GM13977 (cell line): ENCODE data around the gene OR8J3.
"Not testable (repeated sequence)": the region's sequence is repeated elsewhere in the genome, so short reads cannot be mapped to it uniquely, and the experiment has no call there.

Source experiments
- DNase-seq: peaks from one replicate; pipeline ENCODE4 v3.0.0; 2012; ENCODE audit warnings: low spot score
- in situ Hi-C: fragments of 300-500 bp; cut with MboI; formaldehyde crosslinking; loops from one replicate; pipeline ENCODE4 v1.12.0; 2022; ENCODE audit warnings: low sequenced_read_pairs, low pct_unique_long_range_greater_than_20kb, mixed read lengths, inconsistent platforms; ENCODE audit not compliant: unreplicated experiment
- TF ChIP-seq, protein P1 (sequence below): IDR thresholded peaks from 2 replicates; pipeline ENCODE4 v1.5.1; 2012; ENCODE audit warnings: mild to moderate bottlenecking, control low read depth; ENCODE audit not compliant: insufficient read depth; ENCODE audit errors: extremely low read depth, missing control alignments

Gene OR8J3

DNA sequence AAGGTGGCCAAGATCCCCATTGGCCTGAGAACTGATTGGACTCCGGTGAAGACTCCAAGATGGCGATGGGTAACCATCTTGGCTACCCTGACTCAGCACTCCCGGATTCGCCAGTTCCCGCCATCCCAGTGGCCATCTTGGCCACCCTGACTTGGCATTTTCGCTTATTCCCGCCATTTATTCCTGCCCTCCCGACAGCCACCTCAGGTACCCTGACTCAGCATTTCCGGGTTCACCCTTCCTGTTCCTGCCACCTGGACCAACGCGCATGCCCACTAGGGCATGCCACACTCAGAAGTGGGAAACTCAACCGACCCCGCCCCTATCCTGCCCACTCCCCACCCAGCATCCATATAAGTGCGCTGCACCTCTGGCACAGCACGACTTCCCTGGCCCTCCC is 12.3 kb upstream of the OR8J3 start:
- TF ChIP-seq, protein P1, sequence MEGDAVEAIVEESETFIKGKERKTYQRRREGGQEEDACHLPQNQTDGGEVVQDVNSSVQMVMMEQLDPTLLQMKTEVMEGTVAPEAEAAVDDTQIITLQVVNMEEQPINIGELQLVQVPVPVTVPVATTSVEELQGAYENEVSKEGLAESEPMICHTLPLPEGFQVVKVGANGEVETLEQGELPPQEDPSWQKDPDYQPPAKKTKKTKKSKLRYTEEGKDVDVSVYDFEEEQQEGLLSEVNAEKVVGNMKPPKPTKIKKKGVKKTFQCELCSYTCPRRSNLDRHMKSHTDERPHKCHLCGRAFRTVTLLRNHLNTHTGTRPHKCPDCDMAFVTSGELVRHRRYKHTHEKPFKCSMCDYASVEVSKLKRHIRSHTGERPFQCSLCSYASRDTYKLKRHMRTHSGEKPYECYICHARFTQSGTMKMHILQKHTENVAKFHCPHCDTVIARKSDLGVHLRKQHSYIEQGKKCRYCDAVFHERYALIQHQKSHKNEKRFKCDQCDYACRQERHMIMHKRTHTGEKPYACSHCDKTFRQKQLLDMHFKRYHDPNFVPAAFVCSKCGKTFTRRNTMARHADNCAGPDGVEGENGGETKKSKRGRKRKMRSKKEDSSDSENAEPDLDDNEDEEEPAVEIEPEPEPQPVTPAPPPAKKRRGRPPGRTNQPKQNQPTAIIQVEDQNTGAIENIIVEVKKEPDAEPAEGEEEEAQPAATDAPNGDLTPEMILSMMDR: no peak
- in situ Hi-C loops: no loop called here
- DNase-seq: no peak

DNA sequence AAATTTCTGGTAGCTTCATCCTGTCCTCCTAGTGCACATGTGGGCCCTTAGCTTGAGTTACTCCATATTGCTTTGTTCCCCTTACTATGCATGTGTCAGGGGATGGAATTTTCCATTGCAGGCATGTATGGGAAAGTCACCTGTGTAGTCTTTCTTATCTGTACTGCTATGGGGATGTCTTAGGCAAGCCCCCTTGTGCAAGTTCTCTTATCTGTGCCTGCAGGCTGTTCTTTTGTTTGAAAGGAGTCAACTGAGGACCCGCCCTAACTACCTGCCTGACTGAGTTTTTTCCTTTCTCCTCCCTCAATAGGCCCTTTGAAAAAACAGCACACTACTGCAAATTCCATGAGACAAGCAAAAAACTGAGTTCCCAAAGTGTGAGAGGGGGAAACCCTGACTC is 11.4 kb upstream of the OR8J3 start:
- no peak for DNase-seq
- in situ Hi-C loops: no loop called here

DNA sequence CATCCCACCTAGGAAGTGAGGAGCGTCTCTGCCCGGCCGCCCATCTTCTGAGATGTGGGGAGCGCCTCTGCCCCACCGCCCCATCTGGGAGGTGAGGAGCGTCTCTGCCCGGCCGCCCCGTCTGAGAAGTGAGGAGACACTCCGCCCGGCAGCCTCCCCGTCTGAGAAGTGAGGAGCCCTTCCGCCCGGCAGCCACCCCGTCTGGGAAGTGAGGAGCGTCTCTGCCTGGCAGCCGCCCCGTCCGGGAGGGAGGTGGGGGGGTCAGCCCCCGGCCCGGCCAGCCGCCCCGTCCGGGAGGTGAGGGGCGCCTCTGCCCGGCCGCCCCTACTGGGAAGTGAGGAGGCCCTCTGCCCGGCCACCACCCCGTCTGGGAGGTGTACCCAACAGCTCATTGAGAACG is 3.7 kb upstream of the OR8J3 start:
- DNase-seq, in situ Hi-C loops: not testable (repeated sequence)

More for the DNA sequence above, 11.4 kb upstream of the OR8J3 start:
- TF ChIP-seq, protein P1: no peak

DNA sequence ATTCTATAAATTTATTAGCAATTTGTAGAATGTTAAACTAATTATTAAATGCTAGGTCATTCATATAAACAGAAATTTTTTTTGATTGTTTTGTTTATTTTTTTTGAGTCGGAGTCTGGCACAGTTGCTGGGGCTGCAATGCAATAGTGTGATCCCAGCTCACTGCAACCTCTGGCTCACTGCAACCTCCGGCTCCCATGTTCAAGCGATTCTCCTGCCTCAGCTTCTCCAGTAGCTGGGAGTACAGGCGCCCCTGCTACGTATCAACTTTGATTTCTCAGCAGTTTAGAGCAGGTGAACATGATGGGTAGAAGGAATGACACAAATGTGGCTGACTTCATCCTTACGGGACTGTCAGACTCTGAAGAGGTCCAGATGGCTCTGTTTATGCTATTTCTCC is 17.9 kb downstream of the OR8J3 start, which contains the start of gene OR8H3:
Gene OR8H3 (plus strand): TSS at position 301 of the 400 bp plus-strand sequence. CDS start 0 bp downstream, at position 301.
- in situ Hi-C loops: no loop called here
- DNase-seq: no peak
- TF ChIP-seq, protein P1: no peak

DNA sequence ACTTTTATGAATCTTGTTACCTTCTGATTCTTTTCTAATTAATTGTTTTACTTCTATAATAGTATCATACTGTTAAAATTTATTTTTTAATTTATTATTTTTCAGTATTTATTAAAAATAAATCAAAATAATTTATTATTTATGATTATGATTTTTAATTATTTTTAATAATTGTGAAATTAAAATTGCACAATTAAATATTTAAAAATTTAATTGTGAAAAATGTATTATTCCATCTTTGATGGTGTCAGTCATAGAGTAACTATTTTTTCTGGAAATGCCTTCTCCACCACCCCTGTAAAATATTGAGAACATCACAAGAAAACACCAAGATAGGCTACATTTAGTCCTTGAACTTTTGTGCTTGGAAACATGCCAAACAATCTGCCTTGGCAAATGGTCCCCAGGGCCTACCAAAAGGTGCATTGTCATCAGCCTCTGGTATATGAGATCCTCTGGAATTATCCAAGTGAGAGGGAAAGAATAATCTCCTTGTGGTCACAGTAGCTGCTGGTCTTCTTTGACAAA is 36.7 kb downstream of the OR8J3 start, which contains the start of gene OR8H2:
Gene OR8H2 (plus strand): TSS at position 478 of the 528 bp plus-strand sequence. CDS start 1,356 bp downstream, outside the sequence.
- TF ChIP-seq, protein P1: no peak
- no peak for DNase-seq
- in situ Hi-C loops: no loop called here

DNA sequence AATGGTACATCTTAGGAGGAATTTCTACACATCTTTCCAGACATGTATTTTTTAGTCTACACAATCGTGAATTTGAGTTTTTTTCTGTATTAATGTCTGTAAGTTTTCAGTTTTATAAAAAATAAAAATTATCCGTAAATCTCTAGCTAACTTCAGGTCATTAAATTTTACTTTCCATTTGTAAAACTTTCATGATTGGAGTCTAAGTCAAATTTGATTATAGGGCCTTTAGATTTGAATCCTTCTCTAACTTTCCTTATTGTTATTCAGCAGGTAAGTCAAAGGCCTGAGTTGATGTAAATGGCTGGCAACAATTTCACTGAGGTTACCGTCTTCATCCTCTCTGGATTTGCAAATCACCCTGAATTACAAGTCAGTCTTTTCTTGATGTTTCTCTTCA is 47.0 kb downstream of the OR8J3 start, which contains the start of gene OR8I2:
Gene OR8I2 (plus strand): TSS at position 301 of the 400 bp plus-strand sequence. CDS start 0 bp downstream, at position 301.
- TF ChIP-seq, protein P1: no peak
- DNase-seq: no peak
- in situ Hi-C loops: no loop called here

DNA sequence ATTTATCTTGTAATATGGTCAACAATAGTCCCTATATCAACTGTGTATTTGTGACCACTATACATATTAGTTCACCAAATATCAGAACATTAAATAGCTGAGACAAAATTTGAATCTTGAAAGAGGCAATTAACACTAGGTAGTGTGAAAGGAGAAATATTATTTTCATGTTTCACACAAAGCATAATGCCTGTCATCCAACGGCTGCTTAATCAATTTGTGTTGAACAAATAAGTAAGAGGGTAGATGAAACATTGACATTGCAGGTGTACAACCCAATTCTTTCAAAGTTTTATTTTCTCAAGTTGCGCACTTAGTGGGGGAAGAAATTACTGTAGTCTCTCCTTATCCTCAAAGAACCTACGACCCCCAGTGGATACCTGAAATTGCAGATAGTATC is 50.3 kb downstream of the OR8J3 start:
- in situ Hi-C loops: no loop called here
- TF ChIP-seq, protein P1: peak; percentile 6
- no peak for DNase-seq
